ENCODE measurements around the gene CACFD1.

DNA sequence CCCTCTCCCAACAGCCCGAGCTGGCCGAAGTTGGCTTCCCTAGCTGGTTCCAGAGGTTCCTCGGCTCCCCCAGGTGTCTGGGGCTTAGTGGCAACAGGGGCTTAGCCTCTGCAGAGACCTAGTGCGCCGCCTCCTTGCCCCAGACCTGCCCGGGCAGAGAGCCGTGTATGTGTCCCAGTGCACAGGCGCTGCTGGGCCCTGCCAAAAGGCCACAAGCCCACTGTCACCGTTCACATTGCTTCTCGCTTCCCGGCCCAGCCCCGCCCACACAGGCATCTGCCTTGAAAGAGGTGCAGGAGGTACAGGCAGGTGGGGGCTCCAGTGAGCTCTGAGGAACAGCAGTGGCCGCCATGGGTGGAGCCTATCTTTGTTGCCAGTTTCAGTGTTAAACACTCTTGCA is 2.5 kb upstream of the CACFD1 start:
- TF ChIP-seq CTCF (IDR thresholded peaks at IDR 0.05) = no peak
- no peak for TF ChIP-seq POLR2A (IDR thresholded peaks at IDR 0.05)

Measured in uterus (tissue), 2 donors.